HepG2 (cell line): ENCODE results near the gene ROBO2.

Source experiments
- TMF1 ChIP-seq: sonication (generic); formaldehyde crosslinking; IDR thresholded peaks from 2 replicates; pipeline ENCODE4 v1.8.1; 2022; ENCODE audit warnings: low read depth, missing genetic modification reagents
- ZNF136 ChIP-seq: sonication (generic); formaldehyde crosslinking; IDR thresholded peaks from 2 replicates; pipeline ENCODE4 v1.8.1; 2022; ENCODE audit warnings: low read depth, mild to moderate bottlenecking, moderate library complexity, missing genetic modification reagents
- TF ChIP-seq, protein P1 (sequence below): sonication (generic); formaldehyde crosslinking; IDR thresholded peaks from 2 replicates; pipeline ENCODE4 v1.8.0; 2022; ENCODE audit warnings: missing genetic modification reagents, mild to moderate bottlenecking, moderate library complexity, borderline replicate concordance
- TF ChIP-seq, protein P2 (sequence below): fragments of 450-650 bp; IDR thresholded peaks from 2 replicates; pipeline ENCODE4 v1.6.1; 2017; ENCODE audit warnings: mild to moderate bottlenecking
- TF ChIP-seq, protein P3 (sequence below): sonication (generic); formaldehyde crosslinking; IDR thresholded peaks from 2 replicates; pipeline ENCODE4; 2020; ENCODE audit warnings: missing genetic modification reagents, mild to moderate bottlenecking, borderline replicate concordance

DNA sequence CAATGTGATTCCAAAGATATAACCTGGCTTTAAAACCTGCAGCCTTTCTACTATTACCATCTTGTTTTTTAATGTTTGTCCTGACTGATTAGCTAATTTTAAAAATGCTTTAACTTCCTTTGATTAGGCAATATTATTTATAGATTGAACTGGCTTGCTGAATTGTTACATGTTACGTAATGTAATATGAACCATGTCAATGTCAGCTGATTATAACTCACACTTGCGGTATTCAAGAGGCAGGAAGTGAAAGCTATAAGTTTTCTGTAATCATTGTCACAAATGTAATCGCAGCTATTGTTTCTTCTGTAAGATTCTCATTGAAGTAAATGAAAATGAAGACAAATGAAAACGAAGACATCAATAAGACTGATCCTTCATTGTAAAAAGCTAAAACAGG lies 146.8 kb downstream of the ROBO2 start:
- TF ChIP-seq ZNF136 (CRISPR knock-in tag) (no peak), TMF1 (no peak)
- TF ChIP-seq, protein P1, sequence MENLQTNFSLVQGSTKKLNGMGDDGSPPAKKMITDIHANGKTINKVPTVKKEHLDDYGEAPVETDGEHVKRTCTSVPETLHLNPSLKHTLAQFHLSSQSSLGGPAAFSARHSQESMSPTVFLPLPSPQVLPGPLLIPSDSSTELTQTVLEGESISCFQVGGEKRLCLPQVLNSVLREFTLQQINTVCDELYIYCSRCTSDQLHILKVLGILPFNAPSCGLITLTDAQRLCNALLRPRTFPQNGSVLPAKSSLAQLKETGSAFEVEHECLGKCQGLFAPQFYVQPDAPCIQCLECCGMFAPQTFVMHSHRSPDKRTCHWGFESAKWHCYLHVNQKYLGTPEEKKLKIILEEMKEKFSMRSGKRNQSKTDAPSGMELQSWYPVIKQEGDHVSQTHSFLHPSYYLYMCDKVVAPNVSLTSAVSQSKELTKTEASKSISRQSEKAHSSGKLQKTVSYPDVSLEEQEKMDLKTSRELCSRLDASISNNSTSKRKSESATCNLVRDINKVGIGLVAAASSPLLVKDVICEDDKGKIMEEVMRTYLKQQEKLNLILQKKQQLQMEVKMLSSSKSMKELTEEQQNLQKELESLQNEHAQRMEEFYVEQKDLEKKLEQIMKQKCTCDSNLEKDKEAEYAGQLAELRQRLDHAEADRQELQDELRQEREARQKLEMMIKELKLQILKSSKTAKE: no peak
- TF ChIP-seq, protein P2, sequence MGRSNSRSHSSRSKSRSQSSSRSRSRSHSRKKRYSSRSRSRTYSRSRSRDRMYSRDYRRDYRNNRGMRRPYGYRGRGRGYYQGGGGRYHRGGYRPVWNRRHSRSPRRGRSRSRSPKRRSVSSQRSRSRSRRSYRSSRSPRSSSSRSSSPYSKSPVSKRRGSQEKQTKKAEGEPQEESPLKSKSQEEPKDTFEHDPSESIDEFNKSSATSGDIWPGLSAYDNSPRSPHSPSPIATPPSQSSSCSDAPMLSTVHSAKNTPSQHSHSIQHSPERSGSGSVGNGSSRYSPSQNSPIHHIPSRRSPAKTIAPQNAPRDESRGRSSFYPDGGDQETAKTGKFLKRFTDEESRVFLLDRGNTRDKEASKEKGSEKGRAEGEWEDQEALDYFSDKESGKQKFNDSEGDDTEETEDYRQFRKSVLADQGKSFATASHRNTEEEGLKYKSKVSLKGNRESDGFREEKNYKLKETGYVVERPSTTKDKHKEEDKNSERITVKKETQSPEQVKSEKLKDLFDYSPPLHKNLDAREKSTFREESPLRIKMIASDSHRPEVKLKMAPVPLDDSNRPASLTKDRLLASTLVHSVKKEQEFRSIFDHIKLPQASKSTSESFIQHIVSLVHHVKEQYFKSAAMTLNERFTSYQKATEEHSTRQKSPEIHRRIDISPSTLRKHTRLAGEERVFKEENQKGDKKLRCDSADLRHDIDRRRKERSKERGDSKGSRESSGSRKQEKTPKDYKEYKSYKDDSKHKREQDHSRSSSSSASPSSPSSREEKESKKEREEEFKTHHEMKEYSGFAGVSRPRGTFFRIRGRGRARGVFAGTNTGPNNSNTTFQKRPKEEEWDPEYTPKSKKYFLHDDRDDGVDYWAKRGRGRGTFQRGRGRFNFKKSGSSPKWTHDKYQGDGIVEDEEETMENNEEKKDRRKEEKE: no peak
- TF ChIP-seq, protein P3, sequence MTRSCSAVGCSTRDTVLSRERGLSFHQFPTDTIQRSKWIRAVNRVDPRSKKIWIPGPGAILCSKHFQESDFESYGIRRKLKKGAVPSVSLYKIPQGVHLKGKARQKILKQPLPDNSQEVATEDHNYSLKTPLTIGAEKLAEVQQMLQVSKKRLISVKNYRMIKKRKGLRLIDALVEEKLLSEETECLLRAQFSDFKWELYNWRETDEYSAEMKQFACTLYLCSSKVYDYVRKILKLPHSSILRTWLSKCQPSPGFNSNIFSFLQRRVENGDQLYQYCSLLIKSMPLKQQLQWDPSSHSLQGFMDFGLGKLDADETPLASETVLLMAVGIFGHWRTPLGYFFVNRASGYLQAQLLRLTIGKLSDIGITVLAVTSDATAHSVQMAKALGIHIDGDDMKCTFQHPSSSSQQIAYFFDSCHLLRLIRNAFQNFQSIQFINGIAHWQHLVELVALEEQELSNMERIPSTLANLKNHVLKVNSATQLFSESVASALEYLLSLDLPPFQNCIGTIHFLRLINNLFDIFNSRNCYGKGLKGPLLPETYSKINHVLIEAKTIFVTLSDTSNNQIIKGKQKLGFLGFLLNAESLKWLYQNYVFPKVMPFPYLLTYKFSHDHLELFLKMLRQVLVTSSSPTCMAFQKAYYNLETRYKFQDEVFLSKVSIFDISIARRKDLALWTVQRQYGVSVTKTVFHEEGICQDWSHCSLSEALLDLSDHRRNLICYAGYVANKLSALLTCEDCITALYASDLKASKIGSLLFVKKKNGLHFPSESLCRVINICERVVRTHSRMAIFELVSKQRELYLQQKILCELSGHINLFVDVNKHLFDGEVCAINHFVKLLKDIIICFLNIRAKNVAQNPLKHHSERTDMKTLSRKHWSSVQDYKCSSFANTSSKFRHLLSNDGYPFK (CRISPR knock-in tag): no peak
